Central memory CD8-positive, alpha-beta T cell (primary cell): Measurements from ENCODE around the gene NFYB.
"Not testable (repeated sequence)": the region's sequence is repeated elsewhere in the genome, so short reads cannot be mapped to it uniquely, and the experiment has no call there.

Experiments
- ATAC-seq: fragments of 150-1000 bp; cut with Tn5 transposase; replicated peaks from 2 replicates; pipeline ENCODE4 v1.10.0; 2022; ENCODE audit warnings: mild to moderate bottlenecking, moderate FRiP score, moderate number of reproducible peaks; ENCODE audit not compliant: poor library complexity, severe bottlenecking; ENCODE audit errors: extremely low read depth
- DNase-seq, 2 donors: peaks; one replicate each; pipeline ENCODE4 v3.0.0; 2021; ENCODE audit warnings: low spot score in 2 of 2
- H3K27ac Mint-ChIP-seq: one replicate; pipeline ENCODE4 v1.8.0; 2022; ENCODE audit warnings: low read depth, mild to moderate bottlenecking, moderate library complexity, mixed read lengths
- H3K27me3 Mint-ChIP-seq: one replicate; pipeline ENCODE4 v1.8.0; 2022; ENCODE audit warnings: mixed read lengths
- H3K36me3 Mint-ChIP-seq: one replicate; pipeline ENCODE4 v1.8.0; 2022; ENCODE audit warnings: mild to moderate bottlenecking, moderate library complexity, mixed read lengths; ENCODE audit not compliant: insufficient read depth
- H3K4me1 Mint-ChIP-seq: one replicate; pipeline ENCODE4 v1.8.0; 2022; ENCODE audit warnings: mixed read lengths
- H3K4me3 Mint-ChIP-seq: one replicate; pipeline ENCODE4 v1.8.0; 2022; ENCODE audit warnings: mild to moderate bottlenecking, moderate library complexity, mixed read lengths
- H3K9me3 Mint-ChIP-seq: one replicate; pipeline ENCODE4 v1.8.0; 2022; ENCODE audit warnings: mixed read lengths

The NFYB gene

GRCh38 chr12:104137902-104138796 is at the start of gene NFYB:
Gene NFYB, minus strand, starts transcription at chr12:104138210. Its CDS starts 2,757 bp downstream, at chr12:104135453.
- Mint-ChIP-seq H3K27me3 (no peaks in the 10 kb centered on the region), H3K4me3 (peak within 1 kb of the TSS; percentile 72), H3K27ac (no peak within 1 kb of the TSS), H3K36me3 (peaks cover 3% of the 10 kb centered on the region), H3K4me1 (peaks cover 12% of the 10 kb centered on the region), H3K9me3 (no peaks in the 10 kb centered on the region)
- peak; percentile 99 for ATAC-seq
- DNase-seq = peak; percentile 89 to 90

- Mint-ChIP-seq H3K4me1 (no peaks in the 10 kb centered on the region), H3K4me3 (no peak overlapping the region), H3K27me3 (no peaks in the 10 kb centered on the region), H3K36me3 (no peaks in the 10 kb centered on the region), H3K9me3 (no peaks in the 10 kb centered on the region), H3K27ac (no peak overlapping the region)
- ATAC-seq (no peak), DNase-seq (no peak)
Measured at GRCh38 chr12:104187446-104188155, 49.6 kb upstream of the NFYB start.

GRCh38 chr12:104183443-104183842 is 45.4 kb upstream of the NFYB start:
- Mint-ChIP-seq H3K27me3 (no peaks in the 10 kb centered on the region), H3K9me3 (no peaks in the 10 kb centered on the region), H3K4me3 (no peak overlapping the region), H3K27ac (no peak overlapping the region), H3K36me3 (no peaks in the 10 kb centered on the region), H3K4me1 (no peaks in the 10 kb centered on the region)
- DNase-seq (no peak), ATAC-seq (no peak)

- Mint-ChIP-seq H3K9me3 (no peaks in the 10 kb centered on the region), H3K4me3 (no peak overlapping the region), H3K27ac (no peak overlapping the region), H3K4me1 (no peaks in the 10 kb centered on the region), H3K36me3 (no peaks in the 10 kb centered on the region), H3K27me3 (peaks cover 5% of the 10 kb centered on the region)
- ATAC-seq (no peak), DNase-seq (no peak)
Measured at GRCh38 chr12:104182621-104183378, 44.8 kb upstream of the NFYB start.

GRCh38 chr12:104182144-104182543 is 44.1 kb upstream of the NFYB start:
- ATAC-seq = no peak
- Mint-ChIP-seq H3K36me3 (no peaks in the 10 kb centered on the region), H3K9me3 (no peaks in the 10 kb centered on the region), H3K27ac (no peak overlapping the region), H3K4me3 (no peak overlapping the region), H3K4me1 (no peaks in the 10 kb centered on the region), H3K27me3 (peaks cover 8% of the 10 kb centered on the region)
- no peak for DNase-seq

- Mint-ChIP-seq H3K27ac (no peak overlapping the region), H3K27me3 (peaks cover 8% of the 10 kb centered on the region), H3K9me3 (no peaks in the 10 kb centered on the region)
Measured at GRCh38 chr12:104181313-104181712, 43.3 kb upstream of the NFYB start.

GRCh38 chr12:104180374-104180773 is 42.4 kb upstream of the NFYB start:
- H3K9me3 Mint-ChIP-seq = no peaks in the 10 kb centered on the region
- DNase-seq (no peak), ATAC-seq (no peak)
- H3K27ac Mint-ChIP-seq = no peak overlapping the region
- H3K27me3 Mint-ChIP-seq = peaks cover 8% of the 10 kb centered on the region
- no peaks in the 10 kb centered on the region for H3K36me3 Mint-ChIP-seq
- no peaks in the 10 kb centered on the region for H3K4me1 Mint-ChIP-seq
- H3K4me3 Mint-ChIP-seq = no peak overlapping the region

More at GRCh38 chr12:104181313-104181712, 43.3 kb upstream of the NFYB start:
- Mint-ChIP-seq H3K4me1 (no peaks in the 10 kb centered on the region), H3K4me3 (no peak overlapping the region), H3K36me3 (no peaks in the 10 kb centered on the region)
- ATAC-seq (no peak), DNase-seq (no peak)

- H3K27me3 Mint-ChIP-seq = peaks cover 8% of the 10 kb centered on the region
- no peak overlapping the region for H3K27ac Mint-ChIP-seq
- no peak overlapping the region for H3K4me3 Mint-ChIP-seq
- H3K36me3 Mint-ChIP-seq = no peaks in the 10 kb centered on the region
- no peaks in the 10 kb centered on the region for H3K9me3 Mint-ChIP-seq
- DNase-seq (no peak), ATAC-seq (no peak)
- no peaks in the 10 kb centered on the region for H3K4me1 Mint-ChIP-seq
Measured at GRCh38 chr12:104177663-104178501, 39.9 kb upstream of the NFYB start.

GRCh38 chr12:104177336-104177662 is 39.3 kb upstream of the NFYB start:
- ATAC-seq = no peak
- H3K27ac Mint-ChIP-seq = no peak overlapping the region
- no peak for DNase-seq
- peaks cover 8% of the 10 kb centered on the region for H3K27me3 Mint-ChIP-seq
- H3K36me3 Mint-ChIP-seq = no peaks in the 10 kb centered on the region
- H3K4me1 Mint-ChIP-seq = no peaks in the 10 kb centered on the region
- H3K4me3 Mint-ChIP-seq = no peak overlapping the region
- H3K9me3 Mint-ChIP-seq = no peaks in the 10 kb centered on the region

- H3K4me3 Mint-ChIP-seq = no peak overlapping the region
- ATAC-seq (no peak), DNase-seq (no peak)
- no peaks in the 10 kb centered on the region for H3K9me3 Mint-ChIP-seq
- no peaks in the 10 kb centered on the region for H3K36me3 Mint-ChIP-seq
- H3K4me1 Mint-ChIP-seq = no peaks in the 10 kb centered on the region
- no peak overlapping the region for H3K27ac Mint-ChIP-seq
- peaks cover 8% of the 10 kb centered on the region for H3K27me3 Mint-ChIP-seq
Measured at GRCh38 chr12:104175726-104176247, 37.8 kb upstream of the NFYB start.

GRCh38 chr12:104173804-104174203 is 35.8 kb upstream of the NFYB start:
- DNase-seq, H3K9me3 Mint-ChIP-seq, H3K27ac Mint-ChIP-seq, H3K36me3 Mint-ChIP-seq, H3K4me3 Mint-ChIP-seq, ATAC-seq, H3K27me3 Mint-ChIP-seq, H3K4me1 Mint-ChIP-seq: not testable (repeated sequence)

GRCh38 chr12:104172570-104172947 is 34.5 kb upstream of the NFYB start:
- DNase-seq = no peak
- H3K4me1 Mint-ChIP-seq = no peaks in the 10 kb centered on the region
- H3K27ac Mint-ChIP-seq = no peak overlapping the region
- ATAC-seq = no peak
- no peak overlapping the region for H3K4me3 Mint-ChIP-seq
- H3K9me3 Mint-ChIP-seq = no peaks in the 10 kb centered on the region
- no peaks in the 10 kb centered on the region for H3K36me3 Mint-ChIP-seq
- peaks cover under 1% of the 10 kb centered on the region for H3K27me3 Mint-ChIP-seq
